HG02981 (cell line): ENCODE data around the gene FGB.
"Not testable (repeated sequence)": the region's sequence is repeated elsewhere in the genome, so short reads cannot be mapped to it uniquely, and the experiment has no call there.

Experiments
- ATAC-seq: cut with Tn5 transposase; IDR thresholded peaks from one replicate; pipeline ENCODE4 v1.9.1; 2021; ENCODE audit warnings: mild to moderate bottlenecking, moderate library complexity; ENCODE audit not compliant: unreplicated experiment

Gene FGB

GRCh38 chr4:154594343-154594742 is 31.5 kb downstream of the FGB start:
- ATAC-seq = not testable (repeated sequence)

- ATAC-seq = no peak
These were observed 33.0 kb downstream of the FGB start for GRCh38 chr4:154595807-154596206.

GRCh38 chr4:154597281-154597680 is 34.5 kb downstream of the FGB start:
- ATAC-seq = not testable (repeated sequence)

GRCh38 chr4:154597798-154598774 is 35.3 kb downstream of the FGB start:
- no peak for ATAC-seq

DNA sequence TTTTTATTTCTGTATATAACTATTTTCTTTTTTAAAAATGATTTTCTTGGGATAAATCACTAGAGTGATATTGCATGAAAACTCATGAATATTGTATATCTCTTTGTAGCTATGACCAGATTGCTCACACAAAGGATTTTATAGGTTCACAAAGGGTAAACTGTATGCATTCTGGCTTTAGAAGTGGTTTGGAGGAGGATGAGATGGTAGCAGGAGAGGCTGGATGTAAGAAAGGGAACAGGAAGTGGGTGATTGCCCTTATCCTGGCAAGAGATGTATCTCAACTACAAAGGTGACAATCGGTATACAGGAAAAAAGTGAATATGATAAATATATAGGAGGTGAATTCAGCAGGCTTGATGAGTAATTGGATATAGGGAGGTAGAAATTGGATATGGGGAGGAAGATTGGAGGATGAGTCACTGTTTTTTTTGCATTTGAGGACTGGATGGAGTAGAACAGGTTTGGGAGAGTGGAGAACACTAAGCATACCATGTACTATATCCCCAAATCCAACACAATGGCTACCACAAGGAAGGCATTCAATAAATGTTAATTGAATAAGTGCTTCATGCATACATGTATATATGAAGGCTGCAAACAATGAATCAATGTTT is 39.7 kb downstream of the FGB start:
- no peak for ATAC-seq

GRCh38 chr4:154603033-154603943 is 40.5 kb downstream of the FGB start:
- ATAC-seq = no peak

GRCh38 chr4:154604696-154605200 is 41.9 kb downstream of the FGB start:
- no peak for ATAC-seq

DNA sequence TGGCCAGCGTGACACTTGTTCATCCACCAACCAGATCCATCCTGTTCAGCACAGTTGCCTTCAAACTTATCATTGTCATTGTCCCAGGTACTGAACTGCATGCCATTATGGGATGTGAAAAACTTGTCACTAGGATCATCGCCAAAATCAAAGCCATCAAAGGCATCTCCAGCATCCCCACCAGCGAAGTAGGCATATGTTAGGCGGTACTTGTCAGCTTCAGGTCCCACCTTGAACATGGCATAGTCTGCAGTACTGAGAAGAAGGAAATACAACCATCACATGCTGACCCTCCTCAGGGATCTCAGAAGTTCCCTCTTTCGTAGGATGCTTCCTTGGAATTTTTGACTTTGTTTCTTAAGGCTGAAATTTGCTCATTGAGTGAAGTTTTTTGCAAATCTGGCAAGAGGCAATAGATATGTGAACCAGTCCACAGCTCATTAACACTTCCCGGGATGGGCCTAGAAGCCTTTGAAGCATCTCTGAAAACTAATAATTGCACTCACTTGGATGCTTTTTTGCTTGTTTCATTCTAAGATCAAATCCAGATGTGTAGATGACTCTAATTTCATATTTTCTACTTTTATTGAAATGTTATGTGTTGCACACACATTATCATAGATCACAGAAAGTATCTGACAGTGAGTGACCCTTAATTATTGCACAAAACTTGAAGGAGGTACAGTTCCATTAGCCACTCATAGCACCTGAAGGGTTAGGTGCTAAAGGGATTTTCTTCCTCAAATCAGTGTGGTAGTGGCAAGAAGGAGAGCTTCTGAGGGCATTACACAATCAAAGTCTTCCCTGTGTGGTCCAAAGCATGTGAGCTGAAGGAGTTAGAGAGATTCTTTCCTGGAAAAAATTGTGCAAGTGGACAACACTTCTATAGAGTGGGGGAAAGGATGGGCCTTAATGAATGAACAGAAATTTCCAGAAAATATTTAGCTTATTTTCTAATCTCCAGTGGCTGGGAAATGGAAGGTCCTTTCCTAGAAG is 44.2 kb downstream of the FGB start:
- ATAC-seq = no peak

GRCh38 chr4:154608361-154609252 is 45.8 kb downstream of the FGB start:
- no peak for ATAC-seq

DNA sequence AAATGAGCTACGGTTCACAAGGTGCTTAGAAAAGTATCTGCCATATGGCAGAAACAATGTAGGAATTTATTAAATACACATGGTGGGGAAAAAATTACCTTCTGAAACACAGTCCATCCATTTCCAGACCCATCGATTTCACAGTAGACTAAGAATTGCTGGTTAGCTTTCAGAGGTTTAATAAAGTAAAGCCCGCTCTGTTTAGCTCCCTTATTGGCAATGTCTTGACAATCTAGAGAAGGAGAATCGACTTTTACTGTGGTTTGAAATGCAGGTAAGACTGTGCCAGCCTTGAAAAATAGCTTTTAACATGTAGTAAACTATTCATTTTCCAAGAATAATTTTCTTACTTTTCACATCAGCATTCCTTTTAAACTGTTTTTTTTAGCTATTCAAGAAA is 46.7 kb downstream of the FGB start:
- ATAC-seq = no peak

- ATAC-seq = no peak
These were observed 47.8 kb downstream of the FGB start for GRCh38 chr4:154610582-154610981.

- no peak for ATAC-seq
These were observed 49.0 kb downstream of the FGB start for GRCh38 chr4:154611833-154612232.

DNA sequence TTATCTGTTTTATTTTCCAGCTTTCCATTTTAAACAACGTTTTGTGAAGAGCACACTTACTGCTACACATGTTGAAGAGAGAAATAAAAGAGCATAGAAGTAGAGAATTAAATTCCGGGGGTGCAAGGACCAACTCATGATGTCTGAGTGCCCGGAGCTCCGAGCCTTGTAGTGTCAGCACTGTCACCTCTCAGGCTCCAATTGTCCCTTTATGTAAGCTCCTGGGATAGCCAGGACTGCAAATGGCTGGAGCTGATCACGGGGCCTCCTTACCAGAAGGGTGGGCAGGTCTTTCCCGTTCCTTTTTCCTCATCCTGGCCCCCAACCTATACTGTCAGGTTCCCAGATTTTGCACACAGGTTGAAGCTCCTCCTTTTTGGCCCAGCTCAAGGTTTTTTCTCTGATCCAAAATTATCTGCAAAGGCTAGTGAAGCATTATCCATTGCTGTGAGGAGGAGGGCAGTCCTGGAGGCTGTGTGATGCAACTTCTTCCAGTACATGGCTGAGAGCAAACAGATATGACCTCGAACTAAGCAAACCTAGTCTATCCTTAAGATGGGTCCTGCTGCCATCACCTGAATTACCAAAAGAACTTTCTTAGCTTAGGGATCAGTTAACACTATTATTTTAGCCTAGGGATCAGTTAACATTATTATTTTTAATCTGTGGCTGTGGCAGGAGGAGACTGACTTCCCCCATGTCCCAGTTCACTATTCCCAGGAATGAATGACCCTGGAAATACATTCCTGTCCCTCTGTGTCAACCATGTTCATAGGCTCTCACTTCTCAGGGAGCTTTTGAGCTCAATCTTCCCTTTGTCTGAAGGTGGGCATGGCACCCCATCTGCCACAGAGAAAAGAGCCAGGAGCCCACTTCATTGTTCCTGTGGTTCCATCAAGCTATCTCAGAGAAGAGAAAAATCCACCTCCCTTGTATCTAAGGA is 49.9 kb downstream of the FGB start, which contains the start of gene FGG:
FGG (minus strand) TSS at position 185 of the 943 bp plus-strand sequence; CDS start at position 138, 47 bp downstream.
- ATAC-seq = no peak

GRCh38 chr4:154614306-154614705 is 51.5 kb downstream of the FGB start:
- ATAC-seq = no peak

DNA sequence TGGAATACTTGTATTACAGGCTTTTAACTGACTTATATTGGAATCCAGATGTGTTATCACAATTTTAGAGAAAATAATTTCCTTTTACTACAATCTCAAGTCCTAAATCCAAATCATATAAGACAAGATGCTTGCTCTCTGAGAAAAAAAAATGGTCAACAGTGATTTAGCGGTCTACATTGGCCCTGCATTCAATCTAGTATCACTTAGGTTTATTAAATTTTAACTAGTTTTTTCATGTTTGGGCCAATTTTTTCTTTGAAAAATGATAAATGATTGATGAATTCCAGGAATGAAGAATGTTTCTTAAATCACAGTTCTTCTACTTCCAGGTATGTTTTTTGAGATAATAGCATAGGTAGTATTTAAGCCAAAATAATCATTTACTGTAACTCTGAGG is 52.4 kb downstream of the FGB start:
- ATAC-seq = no peak

- ATAC-seq = no peak
These were observed 53.5 kb downstream of the FGB start for GRCh38 chr4:154616287-154616686.

DNA sequence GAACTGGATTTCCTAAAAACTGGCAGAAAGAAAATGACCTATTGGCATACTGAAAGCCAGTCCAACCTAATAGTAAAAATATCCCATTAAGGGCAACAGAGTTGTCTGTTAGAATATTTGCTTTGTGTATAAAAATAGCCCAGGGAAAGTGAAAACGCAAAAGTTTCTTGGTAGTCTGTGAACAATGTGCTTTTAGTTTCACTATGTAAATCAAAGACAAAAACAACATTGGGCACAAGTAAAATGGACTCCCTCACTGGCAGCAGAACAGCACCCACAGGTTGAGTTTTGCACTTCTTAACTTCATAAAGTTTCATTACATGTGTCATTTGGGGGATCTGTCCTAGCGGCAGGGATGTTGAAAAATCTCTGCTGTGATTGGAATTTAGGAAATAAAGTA is 53.9 kb downstream of the FGB start:
- peak; percentile 92 for ATAC-seq
